K562 (cell line): ENCODE data around the gene MKNK1. TPM values are rescaled to one million over a fixed set of nuclear protein-coding genes. Genes with fewer than 3 reads are reported as not detected.
A peak's percentile ranks its signal among the peaks of the same experiment; 100 is the strongest.

Experiments
- DEAF1 ChIP-seq: fragments of 450-650 bp; formaldehyde crosslinking; IDR thresholded peaks from 2 replicates; pipeline ENCODE4 v1.4.0; 2020; ENCODE audit warnings: mild to moderate bottlenecking, moderate library complexity
- DPF2 ChIP-seq: fragments of 450-650 bp; IDR thresholded peaks from 2 replicates; pipeline ENCODE4 v1.6.1; 2016
- FOXK2 ChIP-seq, 2 experiments: fragments of 450-650 bp; IDR thresholded peaks in 1 of 2; conservative IDR thresholded peaks in 1 of 2; 2 replicates each; pipeline ENCODE4 v1.6.1; 2016; ENCODE audit warnings: low read depth in 2 of 2, mild to moderate bottlenecking in 1 of 2
- JUND ChIP-seq, 2 experiments: IDR thresholded peaks; 2 replicates in 1 of 2; 3 replicates in 1 of 2; pipeline ENCODE4 v1.6.1; 2011; ENCODE audit warnings: borderline replicate concordance in 2 of 2, low read depth in 2 of 2, low read length in 2 of 2, improper control_type of control experiment in 1 of 2, missing biosample characterization in 1 of 2, missing genetic modification characterization in 1 of 2, missing genetic modification reagents in 1 of 2
- MAFF ChIP-seq: IDR thresholded peaks from 2 replicates; pipeline ENCODE4 v1.6.1; 2012; ENCODE audit warnings: low read length, improper control_type of control experiment
- NR1H2 ChIP-seq: sonication (generic); formaldehyde crosslinking; IDR thresholded peaks from 2 replicates; pipeline ENCODE4 v1.4.0; 2020; ENCODE audit warnings: mild to moderate bottlenecking, missing genetic modification reagents
- NR2C2 ChIP-seq, 2 experiments: fragments of 200-800 bp in 1 of 2; sonication (Bioruptor generic) in 1 of 2; sonication (generic) in 1 of 2; formaldehyde crosslinking in 1 of 2; IDR thresholded peaks; 2 replicates each; pipeline versions ENCODE4 v1.6.1 to v1.8.0; 2016 to 2022; ENCODE audit warnings: mild to moderate bottlenecking in 1 of 2, missing compliant biosample characterization in 1 of 2, missing genetic modification characterization in 1 of 2, missing genetic modification reagents in 1 of 2
- REST ChIP-seq, 2 experiments: fragments of 450-650 bp; formaldehyde crosslinking in 1 of 2; IDR thresholded peaks; 2 replicates each; pipeline versions ENCODE4 v1.4.0 to v1.6.1; 2014 to 2020; ENCODE audit warnings: mild to moderate bottlenecking in 2 of 2, borderline replicate concordance in 1 of 2, low read depth in 1 of 2
- SMAD4 ChIP-seq: fragments of 250-450 bp; sonication (Bioruptor Pico); conservative IDR thresholded peaks from 2 replicates; pipeline ENCODE4 v1.8.0; 2021; ENCODE audit warnings: inconsistent platforms, mild to moderate bottlenecking, moderate library complexity
- SOX6 ChIP-seq: fragments of 450-650 bp; IDR thresholded peaks from 2 replicates; pipeline ENCODE4 v1.6.1; 2014; ENCODE audit warnings: mild to moderate bottlenecking
- SP2 ChIP-seq: IDR thresholded peaks from 2 replicates; pipeline ENCODE4 v1.6.1; 2011; ENCODE audit warnings: mild to moderate bottlenecking, low read depth, low read length, moderate library complexity; ENCODE audit not compliant: poor library complexity, severe bottlenecking; ENCODE audit errors: extremely low read depth
- ZC3H11A ChIP-seq: IDR thresholded peaks from 2 replicates; pipeline ENCODE4 v1.6.1; 2012; ENCODE audit warnings: low read depth, low read length, improper control_type of control experiment
- polyA plus RNA-seq, 8 experiments: library from polyadenylated mRNA; depleted of rRNA in 4 of 8; stranded (reverse) in 5 of 8; unstranded in 3 of 8; fragments of >200 nt; fragmentation: Nextera tagmentation in 2 of 8; fragmentation: Illumina TruSeq in 1 of 8; extraction: Ambion mirVana in 2 of 8; extraction: Trizol in 1 of 8; gene quantifications; 2 replicates each; pipeline versions ENCODE4 v1.2.1 to v1.2.3, GENCODE V29; 2011 to 2014; ENCODE audit warnings: inconsistent platforms in 1 of 8, missing spikeins in 1 of 8
- total RNA-seq, 7 experiments: library from RNA; depleted of rRNA in 6 of 7; stranded (reverse); fragments of >200 nt in 6 of 7; fragmentation: Illumina TruSeq in 2 of 7; extraction: Trizol in 2 of 7; gene quantifications; 2 replicates each; pipeline versions ENCODE4 v1.2.1 to v1.2.3, GENCODE V29; 2011 to 2021; ENCODE audit warnings: low replicate concordance in 1 of 7
- TF ChIP-seq, protein P1 (sequence below): fragments of 450-650 bp; IDR thresholded peaks from 2 replicates; pipeline ENCODE4 v1.6.1; 2017; ENCODE audit warnings: antibody characterized with exemption

Gene MKNK1
- total and polyA plus RNA-seq, 9 of the 15 experiments (the other 6 are each of a cell fraction or from before 2014, with no cell fraction given): 27.7 to 51.3 (median 43.7) TPM

DNA sequence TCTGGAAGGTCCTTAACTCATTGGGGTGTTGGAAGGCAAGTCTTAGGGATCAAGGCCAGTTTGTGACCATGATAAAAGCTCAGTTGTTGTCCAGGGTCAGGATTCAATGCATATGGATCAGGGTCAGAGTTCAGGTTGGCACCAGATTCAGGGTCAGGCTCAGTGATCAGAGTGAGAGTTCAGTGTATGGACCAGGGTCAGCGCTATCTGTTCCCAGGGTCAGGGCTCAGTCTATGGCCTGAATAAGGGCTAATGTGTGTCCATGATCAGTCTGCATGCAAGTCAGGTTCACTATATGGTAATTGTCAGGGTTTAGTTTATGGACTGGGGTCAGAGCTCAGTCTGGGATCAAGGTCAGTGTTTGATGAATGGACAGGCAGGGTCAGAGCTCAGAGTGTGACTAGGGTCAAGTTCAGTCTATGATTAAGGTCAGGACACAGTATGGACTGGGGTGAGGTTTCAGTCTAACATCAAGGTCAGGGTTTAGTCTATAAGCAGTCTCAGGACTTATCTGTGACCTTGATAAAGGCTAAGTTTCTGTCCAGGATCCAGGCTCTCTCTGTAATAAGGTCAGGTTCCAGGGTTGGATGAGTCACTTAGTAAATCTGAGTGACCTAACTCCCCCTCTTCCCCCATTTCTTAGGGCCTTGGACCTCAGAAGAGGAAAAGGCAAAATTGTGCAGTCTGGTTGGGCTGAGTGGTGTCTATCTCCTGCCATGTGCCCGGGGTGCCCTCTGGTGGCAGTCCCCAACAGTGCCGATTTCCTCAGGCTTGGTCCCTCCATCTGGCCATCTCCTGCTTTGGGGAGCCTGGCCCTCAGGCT, 76.4 kb downstream of the MKNK1 start (continued):
- TF ChIP-seq REST (IDR thresholded peaks at IDR 0.05; ENCODE audit: borderline replicate concordance) (peak; percentile 98), REST (CRISPR knock-in tag; IDR thresholded peaks at IDR 0.05; ENCODE audit: low read depth) (no peak), SP2 (peak; percentile 24), NR2C2 (CRISPR knock-in tag; IDR thresholded peaks at IDR 0.05) (peak; percentile 33), NR2C2 (tag; IDR thresholded peaks at IDR 0.05) (peak; percentile 85), ZC3H11A (0 out of 2 replicates have a peak, but pooled peaks have one; percentile 62), SOX6 (0 out of 2 replicates have a peak, but pooled peaks have one; percentile 49), NR1H2 (CRISPR knock-in tag) (peak; percentile 91; the same call in 1 of the 2 replicates), JUND (IDR thresholded peaks at IDR 0.05; ENCODE audit: borderline replicate concordance, low read depth, low read length) (peak; percentile 97), JUND (tag; IDR thresholded peaks at IDR 0.05; ENCODE audit: borderline replicate concordance, low read depth, low read length) (peak; percentile 96), DEAF1 (CRISPR knock-in tag) (peak; percentile 100), DPF2 (peak; percentile 88), FOXK2 (conservative IDR thresholded peaks at IDR 0.05 in 1 of 2, IDR thresholded peaks at IDR 0.05 in 1 of 2; ENCODE audit: low read depth in 2 of 2) (no peak), SMAD4 (CRISPR knock-in tag) (0 out of 2 replicates have a peak, but pooled peaks have one; percentile 49), MAFF (no peak; the same call in 1 of the 2 replicates)
- TF ChIP-seq, protein P1, sequence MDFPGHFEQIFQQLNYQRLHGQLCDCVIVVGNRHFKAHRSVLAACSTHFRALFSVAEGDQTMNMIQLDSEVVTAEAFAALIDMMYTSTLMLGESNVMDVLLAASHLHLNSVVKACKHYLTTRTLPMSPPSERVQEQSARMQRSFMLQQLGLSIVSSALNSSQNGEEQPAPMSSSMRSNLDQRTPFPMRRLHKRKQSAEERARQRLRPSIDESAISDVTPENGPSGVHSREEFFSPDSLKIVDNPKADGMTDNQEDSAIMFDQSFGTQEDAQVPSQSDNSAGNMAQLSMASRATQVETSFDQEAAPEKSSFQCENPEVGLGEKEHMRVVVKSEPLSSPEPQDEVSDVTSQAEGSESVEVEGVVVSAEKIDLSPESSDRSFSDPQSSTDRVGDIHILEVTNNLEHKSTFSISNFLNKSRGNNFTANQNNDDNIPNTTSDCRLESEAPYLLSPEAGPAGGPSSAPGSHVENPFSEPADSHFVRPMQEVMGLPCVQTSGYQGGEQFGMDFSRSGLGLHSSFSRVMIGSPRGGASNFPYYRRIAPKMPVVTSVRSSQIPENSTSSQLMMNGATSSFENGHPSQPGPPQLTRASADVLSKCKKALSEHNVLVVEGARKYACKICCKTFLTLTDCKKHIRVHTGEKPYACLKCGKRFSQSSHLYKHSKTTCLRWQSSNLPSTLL: 0 out of 2 replicates have a peak, but pooled peaks have one; percentile 15
